ENCODE results near the gene LTB. TPM values are rescaled to one million over a fixed set of nuclear protein-coding genes. Genes with fewer than 3 reads are reported as not detected.

LTB gene
- total RNA-seq, 3 donors from 2014 or later: 0.96 to 1.0 TPM; not detected in 1

GRCh38 chr6:31614684-31615578, 32.7 kb upstream of the LTB start, which contains the start of gene AIF1:
TSS of gene AIF1 (plus strand) at chr6:31615234. CDS start at chr6:31615330, 96 bp downstream.
- Histone ChIP-seq H3K36me3 (no peaks in the 10 kb centered on the region), H3K4me1 (no peaks in the 10 kb centered on the region), H3K27me3 (no peaks in the 10 kb centered on the region), H3K9me3 (no peaks in the 10 kb centered on the region), H3K4me3 (peak within 1 kb of the TSS in 2 of 3 donors; percentile 5 to 27), H3K27ac (no peak within 1 kb of the TSS)
- no peak for DNase-seq (ENCODE audit: low spot score in 2 of 2)
- TF ChIP-seq POLR2A (IDR thresholded peaks at IDR 0.05) (no peak), POLR2AphosphoS5 (IDR thresholded peaks at IDR 0.05) (no peak), CTCF (IDR thresholded peaks at IDR 0.05) (no peak)
- intact Hi-C loops (cut with DNase I; ENCODE audit: low total_unique reads): no loop called here

- DNase-seq (ENCODE audit: low spot score in 2 of 2): no peak
Measured at GRCh38 chr6:31614075-31614619, 31.9 kb upstream of the LTB start.

GRCh38 chr6:31610968-31611367, 28.7 kb upstream of the LTB start:
- no peak for DNase-seq (ENCODE audit: low spot score in 2 of 2)
- Histone ChIP-seq H3K4me3 (no peak overlapping the region), H3K9me3 (no peaks in the 10 kb centered on the region), H3K36me3 (no peaks in the 10 kb centered on the region), H3K4me1 (no peaks in the 10 kb centered on the region), H3K27me3 (no peaks in the 10 kb centered on the region), H3K27ac (peak overlapping the region in 1 of 2 donors; percentile 7)
- intact Hi-C loops (cut with DNase I; ENCODE audit: low total_unique reads): no loop called here
- no peak for TF ChIP-seq POLR2A (IDR thresholded peaks at IDR 0.05)
- no peak for TF ChIP-seq CTCF (IDR thresholded peaks at IDR 0.05)
- TF ChIP-seq POLR2AphosphoS5 (IDR thresholded peaks at IDR 0.05): no peak

More at GRCh38 chr6:31614075-31614619, 31.9 kb upstream of the LTB start:
- Histone ChIP-seq H3K36me3 (no peaks in the 10 kb centered on the region), H3K27me3 (no peaks in the 10 kb centered on the region), H3K4me3 (no peak overlapping the region), H3K27ac (no peak overlapping the region), H3K4me1 (no peaks in the 10 kb centered on the region), H3K9me3 (no peaks in the 10 kb centered on the region)
- intact Hi-C loops (cut with DNase I; ENCODE audit: low total_unique reads): no loop called here
- TF ChIP-seq POLR2A (IDR thresholded peaks at IDR 0.05) (no peak), CTCF (IDR thresholded peaks at IDR 0.05) (no peak), POLR2AphosphoS5 (IDR thresholded peaks at IDR 0.05) (no peak)

- Histone ChIP-seq H3K4me1 (no peaks in the 10 kb centered on the region), H3K4me3 (no peak overlapping the region), H3K27me3 (no peaks in the 10 kb centered on the region), H3K9me3 (no peaks in the 10 kb centered on the region), H3K36me3 (no peaks in the 10 kb centered on the region), H3K27ac (no peak overlapping the region)
- TF ChIP-seq POLR2AphosphoS5 (IDR thresholded peaks at IDR 0.05) (no peak), POLR2A (IDR thresholded peaks at IDR 0.05) (no peak), CTCF (IDR thresholded peaks at IDR 0.05) (no peak)
- DNase-seq (ENCODE audit: low spot score in 2 of 2): no peak
- intact Hi-C loops (cut with DNase I; ENCODE audit: low total_unique reads): no loop called here
Measured at GRCh38 chr6:31609519-31610406, 27.5 kb upstream of the LTB start.
